ENCODE results near the gene GMDS. TPM values are rescaled to one million over a fixed set of nuclear protein-coding genes. Genes with fewer than 3 reads are reported as not detected.
A peak's percentile ranks its signal among the peaks of the same experiment; 100 is the strongest.

The GMDS gene
- polyA plus RNA-seq, 1 donor (not counting 4 experiments of a cell fraction or from before 2014, with no cell fraction given): 22.1 TPM

- Histone ChIP-seq H3K27me3 (ENCODE audit: control insufficient read depth, extremely low read depth, insufficient read depth, low read length) (no peaks in the 10 kb centered on the region), H3K4me2 (ENCODE audit: control insufficient read depth, extremely low read depth, insufficient read depth, low read depth, low read length) (no peak overlapping the region), H4K20me1 (ENCODE audit: control insufficient read depth, extremely low read depth, insufficient read depth, low read length) (no peaks in the 10 kb centered on the region), H3K9me1 (ENCODE audit: control insufficient read depth, extremely low read depth, insufficient read depth, low read length) (no peaks in the 10 kb centered on the region), H3K27ac (ENCODE audit: control insufficient read depth, insufficient read depth, low read length) (no peak overlapping the region), H3K9me3 (ENCODE audit: control insufficient read depth, low read depth, low read length) (no peaks in the 10 kb centered on the region), H3K36me3 (ENCODE audit: control insufficient read depth in 2 of 2, extremely low read depth in 1 of 2, insufficient read depth in 2 of 2, low read length in 2 of 2) (no peaks in the 10 kb centered on the region), H3K4me1 (ENCODE audit: control insufficient read depth, extremely low read depth, insufficient read depth, low read length) (no peaks in the 10 kb centered on the region), H3K4me3 (ENCODE audit: control insufficient read depth in 2 of 3, extremely low read depth in 1 of 3, insufficient read depth in 2 of 3, low read depth in 1 of 3, low read length in 3 of 3) (no peak overlapping the region), H3K9ac (ENCODE audit: control insufficient read depth, extremely low read depth, insufficient read depth, low read length) (no peak overlapping the region), H3K79me2 (ENCODE audit: control insufficient read depth, insufficient read depth, low read length) (no peaks in the 10 kb centered on the region), H2AFZ (ENCODE audit: control insufficient read depth, low read length) (no peak overlapping the region)
- FAIRE-seq (no peak), DNase-seq (ENCODE audit: low read depth, low spot score) (no peak)
- dilution Hi-C loops (cut with MboI; ENCODE audit: extremely low pct_ligation_motif_present, low sequenced_read_pairs): no loop called here
- TF ChIP-seq EZH2 (IDR thresholded peaks at IDR 0.05; ENCODE audit: low read length): no peak
- no peak for TF ChIP-seq CTCF (optimal IDR thresholded peaks at IDR 0.05 in 1 of 3, IDR thresholded peaks at IDR 0.05 in 1 of 3, conservative IDR thresholded peaks at IDR 0.05 in 1 of 3; ENCODE audit: extremely low read depth in 1 of 3, insufficient read depth in 2 of 3, low read length in 3 of 3)
These were observed 14.2 kb upstream of the GMDS start for GRCh38 chr6:2259574-2259973.

- dilution Hi-C loops (cut with MboI; ENCODE audit: extremely low pct_ligation_motif_present, low sequenced_read_pairs): no loop called here
- Histone ChIP-seq H3K9me3 (ENCODE audit: control insufficient read depth, low read depth, low read length) (no peaks in the 10 kb centered on the region), H3K9ac (ENCODE audit: control insufficient read depth, extremely low read depth, insufficient read depth, low read length) (no peak overlapping the region), H3K4me3 (ENCODE audit: control insufficient read depth in 2 of 3, extremely low read depth in 1 of 3, insufficient read depth in 2 of 3, low read depth in 1 of 3, low read length in 3 of 3) (no peak overlapping the region), H3K36me3 (ENCODE audit: control insufficient read depth in 2 of 2, extremely low read depth in 1 of 2, insufficient read depth in 2 of 2, low read length in 2 of 2) (no peaks in the 10 kb centered on the region), H2AFZ (ENCODE audit: control insufficient read depth, low read length) (no peak overlapping the region), H3K27ac (ENCODE audit: control insufficient read depth, insufficient read depth, low read length) (no peak overlapping the region), H3K4me2 (ENCODE audit: control insufficient read depth, extremely low read depth, insufficient read depth, low read depth, low read length) (no peak overlapping the region), H3K9me1 (ENCODE audit: control insufficient read depth, extremely low read depth, insufficient read depth, low read length) (no peaks in the 10 kb centered on the region), H3K79me2 (ENCODE audit: control insufficient read depth, insufficient read depth, low read length) (no peaks in the 10 kb centered on the region), H3K27me3 (ENCODE audit: control insufficient read depth, extremely low read depth, insufficient read depth, low read length) (no peaks in the 10 kb centered on the region), H4K20me1 (ENCODE audit: control insufficient read depth, extremely low read depth, insufficient read depth, low read length) (no peaks in the 10 kb centered on the region), H3K4me1 (ENCODE audit: control insufficient read depth, extremely low read depth, insufficient read depth, low read length) (no peaks in the 10 kb centered on the region)
- FAIRE-seq (peak; percentile 49), DNase-seq (ENCODE audit: low read depth, low spot score) (no peak)
- TF ChIP-seq CTCF (optimal IDR thresholded peaks at IDR 0.05 in 1 of 3, IDR thresholded peaks at IDR 0.05 in 1 of 3, conservative IDR thresholded peaks at IDR 0.05 in 1 of 3; ENCODE audit: extremely low read depth in 1 of 3, insufficient read depth in 2 of 3, low read length in 3 of 3): no peak
- no peak for TF ChIP-seq EZH2 (IDR thresholded peaks at IDR 0.05; ENCODE audit: low read length)
These were observed 13.6 kb upstream of the GMDS start for GRCh38 chr6:2259002-2259494.

Measured in keratinocyte (primary cell).